IMR-90 (cell line): ENCODE measurements around the gene SHC4. TPM values are rescaled to one million over a fixed set of nuclear protein-coding genes. Genes with fewer than 3 reads are reported as not detected.

Source experiments
- ATAC-seq: fragments of 200-7000 bp; cut with Tn5 transposase; 2 replicates; pipeline ENCODE4 v1.9.1; 2020; ENCODE audit warnings: low read depth, mild to moderate bottlenecking, moderate library complexity
- BruUV-seq: library from RNA; stranded (reverse); fragments of 400-500 nt; replicated peaks from 2 replicates; lab custom pipeline; 2021; lab: Mats Ljungman, UMichigan
- CTCF ChIA-PET: fragments of 300-600 bp; formaldehyde crosslinking; extraction: SDS; loops from one replicate; lab custom pipeline; 2021; ENCODE audit warnings: antibody characterized with exemption; lab: Yijun Ruan, JAX
- POLR2A ChIA-PET: fragments of 300-600 bp; sonication (Branson Sonifier 250); formaldehyde crosslinking; loops from one replicate; lab custom pipeline; 2022; ENCODE audit warnings: antibody characterized with exemption; ENCODE audit not compliant: unreplicated experiment; lab: Charles Lee
- DNase-seq: peaks from one replicate; pipeline ENCODE4 v3.0.0; 2013
- H2AFZ ChIP-seq: replicated peaks from 2 replicates; pipeline ENCODE3; 2013; ENCODE audit warnings: low read length, mild to moderate bottlenecking; ENCODE audit not compliant: poor library complexity
- H2AK5ac ChIP-seq: 2 replicates; pipeline ENCODE4 v1.6.1; 2013; ENCODE audit warnings: low read depth, low read length, inconsistent platforms
- H2AK9ac ChIP-seq: replicated peaks from 2 replicates; pipeline ENCODE3; 2013; ENCODE audit warnings: mild to moderate bottlenecking, low read depth, low read length, moderate library complexity; ENCODE audit not compliant: poor library complexity
- H2BK120ac ChIP-seq: 2 replicates; pipeline ENCODE4 v1.6.1; 2013; ENCODE audit warnings: low read depth, low read length, inconsistent platforms
- H2BK15ac ChIP-seq: 3 replicates; pipeline ENCODE4 v1.6.1; 2013; ENCODE audit warnings: low read depth, low read length, inconsistent platforms
- H2BK20ac ChIP-seq: 2 replicates; pipeline ENCODE4 v1.6.1; 2013; ENCODE audit warnings: low read depth, mild to moderate bottlenecking, inconsistent platforms, low read length, moderate library complexity
- H2BK5ac ChIP-seq: 2 replicates; pipeline ENCODE4 v1.6.1; 2013; ENCODE audit warnings: mild to moderate bottlenecking, low read depth, low read length, inconsistent platforms; ENCODE audit not compliant: poor library complexity, severe bottlenecking
- H3K14ac ChIP-seq: replicated peaks from 2 replicates; pipeline ENCODE4 v1.6.1; 2013; ENCODE audit warnings: low read depth, low read length, inconsistent platforms
- H3K18ac ChIP-seq: 2 replicates; pipeline ENCODE4 v1.6.1; 2013; ENCODE audit warnings: low read depth, low read length, control low read depth
- H3K23ac ChIP-seq: 2 replicates; pipeline ENCODE4 v1.6.1; 2013; ENCODE audit warnings: low read depth, low read length, inconsistent platforms
- H3K27ac ChIP-seq: 2 replicates; pipeline ENCODE4 v1.5.1; 2013; ENCODE audit warnings: mild to moderate bottlenecking, control low read depth, low read length; ENCODE audit not compliant: insufficient read depth
- H3K27me3 ChIP-seq: 2 replicates; pipeline ENCODE4 v1.6.1; 2013; ENCODE audit warnings: low read length; ENCODE audit not compliant: control insufficient read depth, insufficient read depth
- H3K36me3 ChIP-seq: 2 replicates; pipeline ENCODE4 v1.6.1; 2013; ENCODE audit warnings: low read length, mixed read lengths; ENCODE audit not compliant: control insufficient read depth, insufficient read depth
- H3K4ac ChIP-seq: 2 replicates; pipeline ENCODE4 v1.6.1; 2013; ENCODE audit warnings: low read depth, low read length, inconsistent platforms
- H3K4me1 ChIP-seq: 2 replicates; pipeline ENCODE4 v1.6.1; 2013; ENCODE audit warnings: low read length, mixed read lengths; ENCODE audit not compliant: control insufficient read depth, insufficient read depth
- H3K4me2 ChIP-seq: 2 replicates; pipeline ENCODE4 v1.6.1; 2013; ENCODE audit warnings: low read depth, mild to moderate bottlenecking, control low read depth, low read length, moderate library complexity
- H3K4me3 ChIP-seq: 2 replicates; pipeline ENCODE4 v1.5.1; 2013; ENCODE audit warnings: low read depth, mild to moderate bottlenecking, control low read depth, low read length, moderate library complexity; ENCODE audit not compliant: insufficient read depth
- H3K56ac ChIP-seq: 2 replicates; pipeline ENCODE4 v1.6.1; 2013; ENCODE audit warnings: low read length, inconsistent platforms; ENCODE audit not compliant: insufficient read depth; ENCODE audit errors: extremely low read depth
- H3K79me1 ChIP-seq, 2 experiments: 2 replicates each; pipeline ENCODE4 v1.6.1; 2013; ENCODE audit warnings: low read length in 2 of 2, inconsistent platforms in 1 of 2, low read depth in 1 of 2
- H3K9ac ChIP-seq: 2 replicates; pipeline ENCODE4 v1.6.1; 2013; ENCODE audit warnings: low read depth, low read length, control low read depth
- H3K9me1 ChIP-seq: 2 replicates; pipeline ENCODE4 v1.6.1; 2013; ENCODE audit warnings: low read length, inconsistent platforms; ENCODE audit not compliant: insufficient read depth
- H3K9me3 ChIP-seq: 2 replicates; pipeline ENCODE4 v1.6.1; 2013; ENCODE audit warnings: low read length; ENCODE audit not compliant: control insufficient read depth, insufficient read depth
- H4K20me1 ChIP-seq: 2 replicates; pipeline ENCODE4 v1.6.1; 2013; ENCODE audit warnings: low read length, inconsistent platforms; ENCODE audit not compliant: insufficient read depth
- H4K5ac ChIP-seq: 2 replicates; pipeline ENCODE4 v1.6.1; 2013; ENCODE audit warnings: mild to moderate bottlenecking, low read depth, low read length, control low read depth
- H4K8ac ChIP-seq, 2 experiments: 2 replicates each; pipeline ENCODE4 v1.6.1; 2013; ENCODE audit warnings: low read depth in 2 of 2, low read length in 2 of 2, control low read depth in 1 of 2, inconsistent platforms in 1 of 2
- H4K91ac ChIP-seq: 2 replicates; pipeline ENCODE4 v1.6.1; 2013; ENCODE audit warnings: low read depth, low read length, inconsistent platforms; ENCODE audit not compliant: insufficient read depth
- CHD1 ChIP-seq: IDR thresholded peaks from 2 replicates; pipeline ENCODE4 v1.6.1; 2012; ENCODE audit warnings: low read depth, low read length, improper control_type of control experiment
- FOS ChIP-seq: fragments of 150-350 bp; IDR thresholded peaks from 2 replicates; pipeline ENCODE4 v1.6.1; 2016; ENCODE audit warnings: low read depth, low read length
- MAZ ChIP-seq: IDR thresholded peaks from 2 replicates; pipeline ENCODE4 v1.6.1; 2012; ENCODE audit warnings: low read depth, mild to moderate bottlenecking, low read length, improper control_type of control experiment, moderate library complexity, borderline replicate concordance
- MXI1 ChIP-seq: IDR thresholded peaks from 2 replicates; pipeline ENCODE4 v1.6.1; 2012; ENCODE audit warnings: low read depth, mild to moderate bottlenecking, low read length, moderate library complexity, borderline replicate concordance
- NFE2L2 ChIP-seq: fragments of 150-350 bp; IDR thresholded peaks from 2 replicates; pipeline ENCODE4 v1.6.1; 2016; ENCODE audit warnings: low read depth, mild to moderate bottlenecking, low read length
- WGBS, 2 experiments: methylation state at CpG; one replicate each; pipeline versions ENCODE4 v1.1.5 to v1.1.7; 2013; ENCODE audit warnings: missing lambda C conversion rate in 2 of 2; ENCODE audit not compliant: insufficient read length in 1 of 2; ENCODE audit errors: extremely low coverage in 2 of 2; 5-methylcytosine and 5-hydroxymethylcytosine counted together
- dilution Hi-C: fragments of 300-500 bp; cut with HindIII; formaldehyde crosslinking; loops from one replicate; pipeline ENCODE4 v1.14.3; 2018; ENCODE audit warnings: low sequenced_read_pairs; ENCODE audit not compliant: unreplicated experiment
- in situ Hi-C: fragments of 300-500 bp; cut with MboI; formaldehyde crosslinking; loops from 3 replicates; pipeline ENCODE4 v1.14.3; 2019; ENCODE audit warnings: low sequenced_read_pairs, inconsistent platforms, mixed read lengths
- intact Hi-C: fragments of 100-400 bp; cut with micrococcal nuclease; formaldehyde crosslinking; loops from 2 replicates; pipeline ENCODE4 v1.10.0; 2022
- polyA plus RNA-seq, 3 experiments: library from polyadenylated mRNA; depleted of rRNA; stranded (reverse); fragments of >200 nt; gene quantifications; 2 replicates each; pipeline ENCODE4 v1.2.3, GENCODE V29; 2012; ENCODE audit warnings: low replicate concordance in 1 of 3
- total RNA-seq: library from RNA; depleted of rRNA; stranded (reverse); fragments of >200 nt; gene quantifications from 2 replicates; pipeline ENCODE4 v1.2.3, GENCODE V29; 2012
- TF ChIP-seq, protein P1 (sequence below): conservative IDR thresholded peaks from 2 replicates; pipeline ENCODE4 v1.5.1; 2012; ENCODE audit warnings: mild to moderate bottlenecking, low read depth, low read length, improper control_type of control experiment

SHC4 gene
- total and polyA plus RNA-seq, 2 of the 4 experiments (the other 2 are of a cell fraction), result 0.91 to 2.7 TPM

DNA sequence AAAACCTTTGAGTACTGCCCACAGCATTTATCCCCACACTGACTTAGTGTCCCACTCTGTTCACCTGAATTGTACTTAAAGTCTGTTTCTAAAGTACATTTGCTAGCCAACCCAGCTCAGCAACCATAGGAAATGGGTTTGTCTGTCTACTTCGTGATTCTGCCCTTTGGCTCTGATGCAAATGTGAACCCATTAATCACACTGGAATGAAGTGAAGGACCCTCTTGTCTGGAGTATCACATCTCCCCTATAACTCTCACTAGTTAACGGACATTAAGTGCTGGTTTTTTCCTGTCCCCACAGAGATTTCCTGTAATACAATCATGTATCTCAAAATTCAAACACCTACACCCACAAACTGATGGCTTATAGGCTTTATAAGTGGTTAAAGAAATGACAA lies 65.3 kb downstream of the SHC4 start:
- Histone ChIP-seq H3K4ac (peak overlapping the region; percentile 86; the same call in 1 of the 2 replicates), H2BK15ac (peak overlapping the region; percentile 56; the same call in 2 of the 3 replicates), H2AK5ac (peak overlapping the region; percentile 54; the same call in 1 of the 2 replicates), H2BK5ac (no peak overlapping the region), H3K18ac (peak overlapping the region; percentile 21), H3K27me3 (no peaks in the 10 kb centered on the region), H3K4me2 (0 out of 2 replicates have a peak overlapping the region, but pooled peaks have one; percentile 2), H3K9me3 (no peaks in the 10 kb centered on the region), H2AFZ (no peak overlapping the region), H4K91ac (peak overlapping the region; percentile 61), H3K4me3 (no peak overlapping the region), H3K9ac (no peak overlapping the region), H3K27ac (no peak overlapping the region), H3K79me1 (peaks cover 11 to 18% of the 10 kb centered on the region in 2 experiments), H2BK120ac (peak overlapping the region; percentile 91), H2AK9ac (no peak overlapping the region), H3K56ac (no peak overlapping the region), H3K14ac (peak overlapping the region; percentile 80), H2BK20ac (peak overlapping the region; percentile 33; the same call in 1 of the 2 replicates), H3K9me1 (peaks cover 8% of the 10 kb centered on the region), H3K36me3 (no peaks in the 10 kb centered on the region), H4K20me1 (no peaks in the 10 kb centered on the region), H3K4me1 (peaks cover 12% of the 10 kb centered on the region), H4K5ac (no peak overlapping the region; the same call in 1 of the 2 replicates), H4K8ac (peak overlapping the region; percentile 71 to 90; a peak in 3 of 4 replicates), H3K23ac (peak overlapping the region; percentile 74)
- dilution Hi-C loops, result no loop called here
- ATAC-seq (no peak), DNase-seq (no peak)
- in situ Hi-C loops, result no loop called here
- ChIA-PET CTCF (interaction anchor here (0.6 kb wide), 1 partner anchor 17 kb away, joined by 4 read pairs; no protein-coding TSS in a partner anchor), POLR2A (no interaction called here)
- no TSS peak for BruUV-seq
- WGBS, 2 experiments, result no CpG with 5 or more reads among the region's 2 CpGs
- intact Hi-C loops, result no loop called here
- TF ChIP-seq MAZ, result no peak
- TF ChIP-seq FOS, result no peak
- TF ChIP-seq, protein P1, sequence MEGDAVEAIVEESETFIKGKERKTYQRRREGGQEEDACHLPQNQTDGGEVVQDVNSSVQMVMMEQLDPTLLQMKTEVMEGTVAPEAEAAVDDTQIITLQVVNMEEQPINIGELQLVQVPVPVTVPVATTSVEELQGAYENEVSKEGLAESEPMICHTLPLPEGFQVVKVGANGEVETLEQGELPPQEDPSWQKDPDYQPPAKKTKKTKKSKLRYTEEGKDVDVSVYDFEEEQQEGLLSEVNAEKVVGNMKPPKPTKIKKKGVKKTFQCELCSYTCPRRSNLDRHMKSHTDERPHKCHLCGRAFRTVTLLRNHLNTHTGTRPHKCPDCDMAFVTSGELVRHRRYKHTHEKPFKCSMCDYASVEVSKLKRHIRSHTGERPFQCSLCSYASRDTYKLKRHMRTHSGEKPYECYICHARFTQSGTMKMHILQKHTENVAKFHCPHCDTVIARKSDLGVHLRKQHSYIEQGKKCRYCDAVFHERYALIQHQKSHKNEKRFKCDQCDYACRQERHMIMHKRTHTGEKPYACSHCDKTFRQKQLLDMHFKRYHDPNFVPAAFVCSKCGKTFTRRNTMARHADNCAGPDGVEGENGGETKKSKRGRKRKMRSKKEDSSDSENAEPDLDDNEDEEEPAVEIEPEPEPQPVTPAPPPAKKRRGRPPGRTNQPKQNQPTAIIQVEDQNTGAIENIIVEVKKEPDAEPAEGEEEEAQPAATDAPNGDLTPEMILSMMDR, result no peak
- no peak for TF ChIP-seq CHD1
- no peak for TF ChIP-seq MXI1
- TF ChIP-seq NFE2L2, result no peak
